B cell (primary cell): ENCODE measurements around the gene TYK2. TPM values are rescaled to one million over a fixed set of nuclear protein-coding genes. Genes with fewer than 3 reads are reported as not detected.

ENCODE experiments used
- ATAC-seq: fragments of 200-7000 bp; cut with Tn5 transposase; one replicate; pipeline ENCODE4 v1.10.0; 2021; ENCODE audit warnings: low read depth, mild to moderate bottlenecking, moderate number of reproducible peaks, moderate library complexity
- CTCF ChIA-PET: fragments of 350-600 bp; sonication (Branson Sonifier 250); formaldehyde crosslinking; loops from one replicate; lab custom pipeline; 2021; ENCODE audit warnings: antibody characterized with exemption, inconsistent platforms; lab: Charles Lee
- POLR2A ChIA-PET: fragments of 350-600 bp; sonication (Branson Sonifier 250); formaldehyde crosslinking; loops from one replicate; lab custom pipeline; 2021; ENCODE audit warnings: antibody characterized with exemption; lab: Charles Lee
- DNase-seq: peaks from one replicate; pipeline ENCODE4 v3.0.0; 2013
- H2AFZ ChIP-seq: 2 replicates; pipeline ENCODE4 v1.6.1; 2012; ENCODE audit warnings: mild to moderate bottlenecking, low read depth, low read length; ENCODE audit not compliant: insufficient read depth, poor library complexity, severe bottlenecking
- H3K27ac ChIP-seq, 2 donors: 1 replicate in 1 of 2; 2 replicates in 1 of 2; pipeline ENCODE4 v1.5.1; 2012 to 2013; ENCODE audit warnings: low read length in 2 of 2, mild to moderate bottlenecking in 2 of 2, moderate library complexity in 1 of 2
- H3K27me3 ChIP-seq, 4 experiments: fragments of 200-600 bp in 1 of 4; sonication (generic) in 1 of 4; replicated peaks in 1 of 4; 1 replicate in 2 of 4; 2 replicates in 2 of 4; pipeline versions ENCODE4 v1.6.1 to v1.7.0; 2013 to 2016; ENCODE audit warnings: low read length in 3 of 4, mild to moderate bottlenecking in 2 of 4, mixed read lengths in 1 of 4, moderate library complexity in 1 of 4; ENCODE audit not compliant: insufficient read depth in 4 of 4, control insufficient read depth in 3 of 4; ENCODE audit errors: control extremely low read depth in 1 of 4
- H3K36me3 ChIP-seq, 2 experiments: replicated peaks in 1 of 2; 1 replicate in 1 of 2; 2 replicates in 1 of 2; pipeline versions ENCODE4 v1.6.1 to v1.7.1; 2013; ENCODE audit warnings: low read length in 1 of 2; ENCODE audit not compliant: insufficient read depth in 2 of 2, control insufficient read depth in 1 of 2; ENCODE audit errors: control extremely low read depth in 1 of 2, extremely low read depth in 1 of 2
- H3K4me1 ChIP-seq, 2 donors: fragments of 200-600 bp in 1 of 2; sonication (generic) in 1 of 2; 1 replicate in 1 of 2; 2 replicates in 1 of 2; pipeline versions ENCODE4 v1.5.1 to v1.6.1; 2013 to 2017; ENCODE audit warnings: low read length in 2 of 2; ENCODE audit not compliant: control insufficient read depth in 2 of 2, insufficient read depth in 2 of 2
- H3K4me2 ChIP-seq: replicated peaks from 2 replicates; pipeline ENCODE3; 2012; ENCODE audit warnings: mild to moderate bottlenecking, low read depth, low read length; ENCODE audit not compliant: poor library complexity, severe bottlenecking
- H3K4me3 ChIP-seq, 5 experiments: fragments of 200-600 bp in 1 of 5; sonication (generic) in 1 of 5; 1 replicate in 3 of 5; 2 replicates in 2 of 5; pipeline versions ENCODE4 v1.5.1 to v1.7.0; 2011 to 2016; ENCODE audit warnings: low read length in 4 of 5, mild to moderate bottlenecking in 4 of 5, low read depth in 2 of 5, control low read depth in 1 of 5, moderate library complexity in 1 of 5; ENCODE audit not compliant: insufficient read depth in 1 of 5; ENCODE audit errors: control extremely low read depth in 1 of 5, extremely low read depth in 1 of 5
- H3K79me2 ChIP-seq: fragments of 200-600 bp; sonication (generic); one replicate; pipeline ENCODE4 v1.6.0; 2016; ENCODE audit warnings: low read length; ENCODE audit not compliant: control insufficient read depth, insufficient read depth
- H3K9ac ChIP-seq: fragments of 200-600 bp; sonication (generic); 2 replicates; pipeline ENCODE4 v1.6.1; 2017; ENCODE audit warnings: mild to moderate bottlenecking, low read length, moderate library complexity
- H3K9me3 ChIP-seq, 3 donors: one replicate each; pipeline versions ENCODE4 v1.6.1 to v1.7.1; 2013; ENCODE audit warnings: low read length in 2 of 3; ENCODE audit not compliant: control insufficient read depth in 2 of 3, insufficient read depth in 1 of 3; ENCODE audit errors: control extremely low read depth in 1 of 3
- H4K20me1 ChIP-seq: 2 replicates; pipeline ENCODE4 v1.6.0; 2012; ENCODE audit warnings: mild to moderate bottlenecking, low read length; ENCODE audit not compliant: insufficient read depth, control insufficient read depth, poor library complexity, severe bottlenecking
- H3K27ac Mint-ChIP-seq: one replicate; pipeline ENCODE4 v1.8.0; 2021; ENCODE audit warnings: mixed read lengths
- H3K27me3 Mint-ChIP-seq: one replicate; pipeline ENCODE4 v1.8.0; 2021; ENCODE audit warnings: mixed read lengths
- H3K4me1 Mint-ChIP-seq: one replicate; pipeline ENCODE4 v1.8.0; 2021; ENCODE audit warnings: mixed read lengths
- H3K4me3 Mint-ChIP-seq: one replicate; pipeline ENCODE4 v1.8.0; 2021; ENCODE audit warnings: mixed read lengths
- H3K9me3 Mint-ChIP-seq: one replicate; pipeline ENCODE4 v1.8.0; 2022; ENCODE audit warnings: mixed read lengths; ENCODE audit not compliant: insufficient read depth
- CTCF ChIP-seq: fragments of 200-600 bp; IDR thresholded peaks from one replicate; pipeline ENCODE4 v1.8.0; 2022; ENCODE audit warnings: antibody characterized with exemption, mild to moderate bottlenecking
- EZH2 ChIP-seq: IDR thresholded peaks from 2 replicates; pipeline ENCODE4 v1.6.1; 2012; ENCODE audit warnings: borderline replicate concordance, low read depth, mild to moderate bottlenecking, moderate library complexity, low read length; ENCODE audit not compliant: insufficient read depth, poor library complexity, severe bottlenecking
- WGBS: methylation state at CpG from one replicate; pipeline ENCODE4 v1.1.5; 2013; ENCODE audit warnings: missing lambda C conversion rate; ENCODE audit not compliant: insufficient coverage; 5-methylcytosine and 5-hydroxymethylcytosine counted together
- intact Hi-C: fragments of 100-400 bp; cut with micrococcal nuclease; formaldehyde crosslinking; loops from one replicate; pipeline ENCODE4 v1.10.0; 2022
- polyA plus RNA-seq: library from polyadenylated mRNA; depleted of rRNA; stranded (reverse); fragments of >200 nt; gene quantifications from 2 replicates; pipeline ENCODE4 v1.2.3, GENCODE V29; 2012
- total RNA-seq, 2 donors: library from RNA; stranded (reverse); fragments of 120-200 nt in 1 of 2; gene quantifications; 1 replicate in 1 of 2; 2 replicates in 1 of 2; pipeline versions ENCODE4 v1.2.3 to v1.2.4, GENCODE V29; 2013 to 2022

TYK2 gene
- total and polyA plus RNA-seq, 2 donors (not counting 1 experiment from before 2014, with no cell fraction given): 337 to 343 TPM

- TF ChIP-seq CTCF (no peak), EZH2 (no peak)
- Histone ChIP-seq H2AFZ (no peak overlapping the region), H3K9me3 (no peaks in the 10 kb centered on the region), H3K79me2 (peaks cover 25% of the 10 kb centered on the region), H3K4me2 (no peak overlapping the region), H3K36me3 (peaks cover 0 to 37% of the 10 kb centered on the region in 2 experiments), H3K27me3 (no peaks in the 10 kb centered on the region), H3K4me1 (peaks cover 0 to 15% of the 10 kb centered on the region in 2 donors), H3K4me3 (no peak overlapping the region), H3K27ac (no peak overlapping the region), H4K20me1 (peaks cover 40% of the 10 kb centered on the region), H3K9ac (no peak overlapping the region)
- Mint-ChIP-seq H3K4me1 (peaks cover 10% of the 10 kb centered on the region), H3K27ac (no peak overlapping the region), H3K9me3 (no peaks in the 10 kb centered on the region), H3K4me3 (no peak overlapping the region), H3K27me3 (no peaks in the 10 kb centered on the region)
- POLR2A ChIA-PET: interaction anchor here (0.6 kb wide), 1 partner anchor 84 kb away, joined by 6 read pairs; no protein-coding TSS in a partner anchor
- DNase-seq (no peak), ATAC-seq (no peak)
- intact Hi-C loops: no loop called here
- CTCF ChIA-PET: interaction anchor here (2.9 to 18.2 kb wide), 2 partner anchors 127 to 136 kb away, joined by 8 to 570 read pairs; partner anchors contain the start of gene ICAM1
- WGBS: 91% methylated on average over 5 of the region's 12 CpGs
These were observed 14.6 kb upstream of the TYK2 start for GRCh38 chr19:10395003-10395402.

GRCh38 chr19:10393137-10393536 is 12.8 kb upstream of the TYK2 start:
- TF ChIP-seq EZH2 (no peak), CTCF (no peak)
- Mint-ChIP-seq H3K27me3 (no peaks in the 10 kb centered on the region), H3K9me3 (no peaks in the 10 kb centered on the region), H3K4me3 (no peak overlapping the region), H3K27ac (no peak overlapping the region), H3K4me1 (peaks cover 8% of the 10 kb centered on the region)
- no peak for ATAC-seq
- peaks cover 0 to 4% of the 10 kb centered on the region in 2 donors for H3K4me1 ChIP-seq
- intact Hi-C loops: no loop called here
- no peak overlapping the region for H3K4me2 ChIP-seq
- H3K36me3 ChIP-seq: peaks cover 0 to 37% of the 10 kb centered on the region in 2 experiments
- no peaks in the 10 kb centered on the region for H3K9me3 ChIP-seq
- no peak overlapping the region for H2AFZ ChIP-seq
- POLR2A ChIA-PET: interaction anchor here (0.6 kb wide), 1 partner anchor 29 kb away, joined by 4 read pairs; no protein-coding TSS in a partner anchor
- H3K27ac ChIP-seq: no peak overlapping the region
- 98% methylated on average over 24 of the region's 24 CpGs for WGBS
- CTCF ChIA-PET: interaction anchor here (0.9 to 18.2 kb wide), 7 partner anchors 19 to 462 kb away, joined by 3 to 570 read pairs (median 5); partner anchors contain the start of gene ICAM1
- H3K4me3 ChIP-seq: no peak overlapping the region
- peaks cover 7% of the 10 kb centered on the region for H3K79me2 ChIP-seq
- H3K27me3 ChIP-seq: no peaks in the 10 kb centered on the region
- H4K20me1 ChIP-seq: peaks cover 21% of the 10 kb centered on the region
- H3K9ac ChIP-seq: no peak overlapping the region
- DNase-seq: no peak
